ENCODE data around the gene OR4C3.
"Not testable (repeated sequence)": the region's sequence is repeated elsewhere in the genome, so short reads cannot be mapped to it uniquely, and the experiment has no call there.

The OR4C3 gene

DNA sequence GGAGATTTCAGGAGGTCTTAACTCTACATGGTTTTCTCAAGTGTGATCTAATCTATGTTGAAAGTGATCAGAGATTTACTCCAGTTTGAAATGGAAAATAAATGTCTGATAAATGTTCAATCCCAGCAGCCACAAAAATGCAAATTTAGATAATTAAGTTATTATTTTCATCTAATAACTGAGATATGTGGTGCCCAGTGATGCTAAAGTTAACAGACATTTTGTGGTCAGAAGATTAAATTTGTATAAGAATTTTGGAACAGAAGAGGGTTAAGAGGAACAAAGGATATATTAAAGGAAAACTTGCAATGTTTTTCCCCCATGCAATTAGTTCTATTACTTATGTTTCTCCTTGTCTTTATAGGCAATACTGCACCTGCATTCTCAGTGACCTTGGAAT is at the start of gene OR4C3:
OR4C3 (plus strand) TSS at position 301 of the 400 bp plus-strand sequence. CDS start 102 bp downstream, outside the sequence.
- not testable (repeated sequence) for H3K4me3 ChIP-seq (ENCODE audit: control insufficient read depth, low read depth, low read length); DNase-seq (ENCODE audit: low read depth)

DNA sequence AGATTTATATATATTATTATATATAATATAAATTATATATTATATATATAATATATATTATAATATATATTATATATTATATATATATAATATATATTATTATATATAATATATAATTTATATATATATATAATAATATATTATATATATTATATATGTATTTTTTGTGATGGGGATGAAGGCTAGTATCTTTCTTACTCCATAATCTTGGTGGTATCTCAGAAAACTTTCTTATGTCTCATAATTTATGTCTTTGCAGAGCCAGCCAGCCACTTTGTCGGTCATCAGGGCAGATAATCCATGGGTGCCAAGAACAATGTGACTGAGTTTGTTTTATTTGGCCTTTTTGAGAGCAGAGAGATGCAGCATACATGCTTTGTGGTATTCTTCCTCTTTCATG is 18.8 kb upstream of the OR4C3 start, which contains the start of gene OR4S1:
OR4S1 (plus strand) TSS at position 301 of the 400 bp plus-strand sequence; CDS start at position 301, 0 bp downstream.
- TF ChIP-seq, protein P1, sequence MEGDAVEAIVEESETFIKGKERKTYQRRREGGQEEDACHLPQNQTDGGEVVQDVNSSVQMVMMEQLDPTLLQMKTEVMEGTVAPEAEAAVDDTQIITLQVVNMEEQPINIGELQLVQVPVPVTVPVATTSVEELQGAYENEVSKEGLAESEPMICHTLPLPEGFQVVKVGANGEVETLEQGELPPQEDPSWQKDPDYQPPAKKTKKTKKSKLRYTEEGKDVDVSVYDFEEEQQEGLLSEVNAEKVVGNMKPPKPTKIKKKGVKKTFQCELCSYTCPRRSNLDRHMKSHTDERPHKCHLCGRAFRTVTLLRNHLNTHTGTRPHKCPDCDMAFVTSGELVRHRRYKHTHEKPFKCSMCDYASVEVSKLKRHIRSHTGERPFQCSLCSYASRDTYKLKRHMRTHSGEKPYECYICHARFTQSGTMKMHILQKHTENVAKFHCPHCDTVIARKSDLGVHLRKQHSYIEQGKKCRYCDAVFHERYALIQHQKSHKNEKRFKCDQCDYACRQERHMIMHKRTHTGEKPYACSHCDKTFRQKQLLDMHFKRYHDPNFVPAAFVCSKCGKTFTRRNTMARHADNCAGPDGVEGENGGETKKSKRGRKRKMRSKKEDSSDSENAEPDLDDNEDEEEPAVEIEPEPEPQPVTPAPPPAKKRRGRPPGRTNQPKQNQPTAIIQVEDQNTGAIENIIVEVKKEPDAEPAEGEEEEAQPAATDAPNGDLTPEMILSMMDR (conservative IDR thresholded peaks at IDR 0.05; ENCODE audit: control insufficient read depth, insufficient read depth, low read depth, low read length) = no peak
- no peak within 1 kb of the TSS for H3K4me3 ChIP-seq (ENCODE audit: control insufficient read depth, low read depth, low read length)

DNA sequence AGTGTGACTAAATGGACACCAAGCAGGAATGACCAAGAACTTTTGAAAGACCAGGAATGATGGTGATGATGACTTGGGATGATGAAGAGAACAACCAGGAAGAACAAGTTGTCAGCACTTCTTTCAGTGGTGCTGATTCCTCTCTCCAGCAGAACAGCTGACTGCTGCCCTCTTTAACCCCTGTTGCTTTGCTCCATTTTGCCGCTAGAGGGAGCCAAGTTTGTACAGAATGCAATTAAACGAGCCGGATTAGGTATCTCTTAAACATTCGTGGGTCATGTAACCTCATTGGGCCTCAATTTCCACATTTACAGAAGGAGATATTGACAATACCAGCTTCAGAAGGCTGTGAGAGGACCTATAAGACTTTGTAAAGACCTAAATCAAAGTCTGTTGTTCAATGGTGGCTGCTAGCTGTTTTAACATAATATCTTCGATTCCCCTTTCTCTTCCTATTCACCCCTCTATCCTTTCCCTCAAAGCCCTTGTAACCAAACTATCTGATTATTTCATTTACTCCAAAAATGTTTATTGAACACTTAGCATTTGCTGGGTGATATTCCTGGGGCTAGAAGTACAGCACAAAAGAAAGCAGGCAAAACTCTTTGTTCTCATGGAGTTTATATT is 16.8 kb upstream of the OR4C3 start:
- TF ChIP-seq, protein P1 (conservative IDR thresholded peaks at IDR 0.05; ENCODE audit: control insufficient read depth, insufficient read depth, low read depth, low read length) = peak; percentile 86
- DNase-seq (ENCODE audit: low read depth) = peak; percentile 50
- no peak overlapping the region for H3K4me3 ChIP-seq (ENCODE audit: control insufficient read depth, low read depth, low read length)

More for the DNA sequence above, 18.8 kb upstream of the OR4C3 start, which contains the start of gene OR4S1:
- DNase-seq (ENCODE audit: low read depth) = no peak

DNA sequence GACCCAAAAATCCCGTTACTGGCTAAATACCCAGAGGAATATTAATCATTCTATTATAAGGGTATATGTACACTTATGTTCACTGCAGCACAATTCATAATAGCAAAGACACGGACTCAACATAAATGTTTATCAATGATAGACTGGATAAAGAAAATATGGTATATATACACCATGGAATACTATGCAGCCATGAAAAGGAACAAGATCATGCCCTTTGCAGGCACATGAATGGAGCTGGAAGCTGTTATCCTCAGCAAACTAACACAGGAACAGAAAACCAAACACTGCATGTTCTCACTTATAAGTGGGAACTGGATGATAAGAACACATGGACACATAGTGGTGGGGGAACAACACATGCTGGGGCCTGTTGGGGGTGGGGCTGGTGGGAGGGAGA is 11.1 kb upstream of the OR4C3 start:
- not testable (repeated sequence) for DNase-seq (ENCODE audit: low read depth)

DNA sequence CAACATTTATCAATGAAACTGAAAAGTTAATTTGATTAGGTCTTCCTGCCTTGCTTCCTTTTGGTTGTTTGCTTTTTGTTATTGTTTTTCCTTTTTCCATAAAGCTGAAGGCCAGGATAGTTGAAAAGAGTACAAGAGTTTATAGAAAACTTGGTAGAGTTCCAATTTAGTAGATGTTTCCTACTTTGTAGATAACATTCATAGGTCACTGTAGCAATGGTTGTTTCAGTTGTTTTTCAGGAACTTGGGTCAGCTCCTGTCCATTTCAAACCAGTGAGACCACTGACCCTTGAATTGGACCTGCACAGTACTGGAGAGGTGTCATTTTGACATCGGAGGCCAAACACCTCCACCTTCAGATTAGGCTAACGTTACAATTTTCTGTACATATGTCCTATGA is 4.9 kb upstream of the OR4C3 start:
- H3K4me3 ChIP-seq (ENCODE audit: control insufficient read depth, low read depth, low read length); DNase-seq (ENCODE audit: low read depth): not testable (repeated sequence)

More for the DNA sequence above, 11.1 kb upstream of the OR4C3 start:
- not testable (repeated sequence) for H3K4me3 ChIP-seq (ENCODE audit: control insufficient read depth, low read depth, low read length)

DNA sequence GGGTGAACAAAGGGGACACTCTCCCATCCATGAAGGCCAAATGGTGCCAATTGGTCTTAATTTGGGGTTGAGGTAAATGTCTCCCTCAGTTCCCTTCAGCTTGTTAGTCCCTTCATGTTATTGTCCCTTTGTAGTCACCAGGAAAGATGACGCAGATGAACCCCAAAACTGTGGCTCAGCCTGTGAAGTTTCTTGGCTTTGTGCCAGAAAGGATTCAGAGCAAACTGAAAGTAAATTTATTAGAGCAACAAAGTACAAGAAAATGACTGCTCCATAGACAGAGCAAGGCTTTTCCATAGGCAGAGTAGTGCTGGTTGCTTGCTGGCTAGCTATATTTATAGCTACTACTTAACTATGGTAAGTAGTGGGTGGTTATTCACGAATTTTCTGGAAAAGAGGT is 16.7 kb downstream of the OR4C3 start:
- H3K4me3 ChIP-seq (ENCODE audit: control insufficient read depth, low read depth, low read length) = no peak overlapping the region
- DNase-seq (ENCODE audit: low read depth) = no peak
- TF ChIP-seq, protein P1 (conservative IDR thresholded peaks at IDR 0.05; ENCODE audit: control insufficient read depth, insufficient read depth, low read depth, low read length) = no peak

DNA sequence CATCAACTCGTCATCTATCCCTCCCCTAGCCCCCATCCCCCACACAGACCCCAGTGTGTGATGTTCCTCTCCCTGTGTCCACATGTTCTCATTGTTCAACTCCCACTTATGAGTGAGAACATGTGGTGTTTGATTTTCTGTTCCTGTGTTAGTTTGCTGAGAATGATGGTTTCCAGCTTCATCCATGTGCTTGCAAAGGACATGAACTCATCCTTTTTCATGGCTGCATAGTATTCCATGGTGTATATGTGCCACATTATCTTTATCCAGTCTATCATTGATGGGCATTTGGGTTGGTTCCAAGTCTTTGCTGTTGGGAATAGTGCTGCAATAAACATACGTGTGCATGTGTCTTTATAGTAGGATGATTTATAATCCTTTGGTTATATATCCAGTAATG is 17.8 kb downstream of the OR4C3 start:
- not testable (repeated sequence) for H3K4me3 ChIP-seq (ENCODE audit: control insufficient read depth, low read depth, low read length); DNase-seq (ENCODE audit: low read depth)

DNA sequence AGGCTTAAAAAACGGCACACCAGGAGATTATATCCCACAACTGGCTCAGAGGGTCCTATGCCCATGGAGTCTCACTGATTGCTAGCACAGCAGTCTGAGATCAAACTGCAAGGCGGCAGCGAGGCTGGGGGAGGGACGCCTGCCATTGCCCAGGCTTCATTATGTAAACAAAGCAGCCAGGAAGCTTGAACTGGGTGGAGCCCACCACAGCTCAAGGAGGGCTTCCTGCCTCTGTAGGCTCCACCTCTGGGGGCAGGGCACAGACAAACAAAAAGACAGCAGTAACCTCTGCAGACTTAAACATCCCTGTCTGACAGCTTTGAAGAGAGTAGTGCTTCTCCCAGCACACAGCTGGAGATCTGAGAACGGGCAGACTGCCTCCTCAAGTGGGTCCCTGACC is 21.6 kb downstream of the OR4C3 start:
- DNase-seq (ENCODE audit: low read depth) = not testable (repeated sequence)

DNA sequence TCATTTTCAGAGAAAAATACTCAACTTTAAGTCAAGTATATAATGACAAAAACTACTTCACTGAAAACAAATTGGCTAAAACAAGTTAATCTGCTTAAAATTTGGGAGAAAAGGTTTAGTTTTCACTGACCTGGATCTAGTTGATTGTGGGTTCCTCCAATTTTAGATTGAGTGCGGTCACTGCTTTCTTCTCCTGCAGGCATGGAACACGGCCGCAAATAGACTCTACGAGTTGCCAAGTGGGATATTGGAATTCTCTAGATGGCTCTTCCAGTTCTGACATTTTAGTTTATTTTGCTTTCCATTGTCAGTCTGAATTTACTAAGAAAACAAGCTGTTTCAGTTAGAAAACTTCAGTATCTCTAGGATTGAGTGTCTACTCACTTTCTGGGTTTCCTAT is 29.3 kb downstream of the OR4C3 start:
- TF ChIP-seq, protein P1 (conservative IDR thresholded peaks at IDR 0.05; ENCODE audit: control insufficient read depth, insufficient read depth, low read depth, low read length) = no peak
- no peak for DNase-seq (ENCODE audit: low read depth)

More for the DNA sequence above, 21.6 kb downstream of the OR4C3 start:
- not testable (repeated sequence) for H3K4me3 ChIP-seq (ENCODE audit: control insufficient read depth, low read depth, low read length)

More for the DNA sequence above, 29.3 kb downstream of the OR4C3 start:
- no peak overlapping the region for H3K4me3 ChIP-seq (ENCODE audit: control insufficient read depth, low read depth, low read length)

Measured in fibroblast of mammary gland (primary cell).